ENCODE measurements around the gene ATF4.

DNA sequence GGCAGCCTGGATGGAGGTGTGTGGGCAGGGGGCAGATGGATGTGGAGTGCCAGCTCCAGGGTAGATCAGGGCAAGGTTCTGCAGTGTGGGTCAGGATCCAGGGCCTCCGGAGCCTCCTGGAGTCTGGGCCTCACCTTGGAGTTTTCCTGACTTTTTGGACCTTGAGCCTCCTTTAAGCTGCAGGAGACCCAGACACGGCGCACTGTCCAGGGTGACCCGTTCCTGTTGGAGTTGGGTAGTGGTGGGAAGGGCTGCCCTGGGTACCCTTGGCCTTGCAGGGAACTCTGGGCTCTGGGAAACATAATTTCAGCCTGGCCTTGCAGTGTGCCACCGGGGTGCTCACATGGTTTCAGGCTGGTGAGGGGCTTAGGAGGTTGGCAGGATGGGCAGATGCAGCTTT is 46.5 kb upstream of the ATF4 start:
- TF ChIP-seq, protein P1, sequence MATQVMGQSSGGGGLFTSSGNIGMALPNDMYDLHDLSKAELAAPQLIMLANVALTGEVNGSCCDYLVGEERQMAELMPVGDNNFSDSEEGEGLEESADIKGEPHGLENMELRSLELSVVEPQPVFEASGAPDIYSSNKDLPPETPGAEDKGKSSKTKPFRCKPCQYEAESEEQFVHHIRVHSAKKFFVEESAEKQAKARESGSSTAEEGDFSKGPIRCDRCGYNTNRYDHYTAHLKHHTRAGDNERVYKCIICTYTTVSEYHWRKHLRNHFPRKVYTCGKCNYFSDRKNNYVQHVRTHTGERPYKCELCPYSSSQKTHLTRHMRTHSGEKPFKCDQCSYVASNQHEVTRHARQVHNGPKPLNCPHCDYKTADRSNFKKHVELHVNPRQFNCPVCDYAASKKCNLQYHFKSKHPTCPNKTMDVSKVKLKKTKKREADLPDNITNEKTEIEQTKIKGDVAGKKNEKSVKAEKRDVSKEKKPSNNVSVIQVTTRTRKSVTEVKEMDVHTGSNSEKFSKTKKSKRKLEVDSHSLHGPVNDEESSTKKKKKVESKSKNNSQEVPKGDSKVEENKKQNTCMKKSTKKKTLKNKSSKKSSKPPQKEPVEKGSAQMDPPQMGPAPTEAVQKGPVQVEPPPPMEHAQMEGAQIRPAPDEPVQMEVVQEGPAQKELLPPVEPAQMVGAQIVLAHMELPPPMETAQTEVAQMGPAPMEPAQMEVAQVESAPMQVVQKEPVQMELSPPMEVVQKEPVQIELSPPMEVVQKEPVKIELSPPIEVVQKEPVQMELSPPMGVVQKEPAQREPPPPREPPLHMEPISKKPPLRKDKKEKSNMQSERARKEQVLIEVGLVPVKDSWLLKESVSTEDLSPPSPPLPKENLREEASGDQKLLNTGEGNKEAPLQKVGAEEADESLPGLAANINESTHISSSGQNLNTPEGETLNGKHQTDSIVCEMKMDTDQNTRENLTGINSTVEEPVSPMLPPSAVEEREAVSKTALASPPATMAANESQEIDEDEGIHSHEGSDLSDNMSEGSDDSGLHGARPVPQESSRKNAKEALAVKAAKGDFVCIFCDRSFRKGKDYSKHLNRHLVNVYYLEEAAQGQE (IDR thresholded peaks at IDR 0.05; ENCODE audit: insufficient read depth in 1 of 2, low read depth in 2 of 2, low read length in 2 of 2), result no peak
- TF ChIP-seq POLR2AphosphoS5 (IDR thresholded peaks at IDR 0.05; ENCODE audit: low read depth, low read length) (no peak), FOXP2 (optimal IDR thresholded peaks at IDR 0.05; ENCODE audit: borderline replicate concordance, extremely low read depth, extremely low read length, insufficient read depth) (no peak), SIN3A (IDR thresholded peaks at IDR 0.05; ENCODE audit: borderline replicate concordance, insufficient read depth, low read length) (no peak), TAF1 (IDR thresholded peaks at IDR 0.05; ENCODE audit: borderline replicate concordance, insufficient read depth, low read length) (no peak)
